Measurements from ENCODE around the gene EEPD1. TPM values are rescaled to one million over a fixed set of nuclear protein-coding genes. Genes with fewer than 3 reads are reported as not detected.

EEPD1 gene
- total RNA-seq (0.23 and 0.42 TPM in 2 replicates), polyA plus RNA-seq (0.13 and 0.40 TPM in 2 replicates), polyA minus RNA-seq (0.46 and 0.47 TPM in 2 replicates), Bru-seq, nascent RNA (percentile 24 among the genes with signal in this experiment), BruChase-seq, experiment 1, labeled RNA remaining after a 6-hour chase (percentile 20 among the genes with signal in this experiment), BruChase-seq, experiment 2, labeled RNA remaining after a 2-hour chase (percentile 23 among the genes with signal in this experiment)
- 0.25 and 0.38 TPM in 2 replicates for polyA plus RNA-seq (2011; cell fraction: cytosol; rRNA removed)
- 0.17 and 1.3 TPM in 2 replicates for polyA plus RNA-seq (2011; cell fraction: nucleus; rRNA removed)
- 0.24 TPM in 1 of 2 replicates, not detected in the other for polyA plus RNA-seq (2012)
- polyA minus RNA-seq (2011; cell fraction: cytosol; rRNA and poly(A)+ RNA removed): 0.82 TPM
- 0.43 and 0.58 TPM in 2 replicates for polyA minus RNA-seq (2011; cell fraction: nucleus; rRNA and poly(A)+ RNA removed)
- long read RNA-seq: 0 reads

DNA sequence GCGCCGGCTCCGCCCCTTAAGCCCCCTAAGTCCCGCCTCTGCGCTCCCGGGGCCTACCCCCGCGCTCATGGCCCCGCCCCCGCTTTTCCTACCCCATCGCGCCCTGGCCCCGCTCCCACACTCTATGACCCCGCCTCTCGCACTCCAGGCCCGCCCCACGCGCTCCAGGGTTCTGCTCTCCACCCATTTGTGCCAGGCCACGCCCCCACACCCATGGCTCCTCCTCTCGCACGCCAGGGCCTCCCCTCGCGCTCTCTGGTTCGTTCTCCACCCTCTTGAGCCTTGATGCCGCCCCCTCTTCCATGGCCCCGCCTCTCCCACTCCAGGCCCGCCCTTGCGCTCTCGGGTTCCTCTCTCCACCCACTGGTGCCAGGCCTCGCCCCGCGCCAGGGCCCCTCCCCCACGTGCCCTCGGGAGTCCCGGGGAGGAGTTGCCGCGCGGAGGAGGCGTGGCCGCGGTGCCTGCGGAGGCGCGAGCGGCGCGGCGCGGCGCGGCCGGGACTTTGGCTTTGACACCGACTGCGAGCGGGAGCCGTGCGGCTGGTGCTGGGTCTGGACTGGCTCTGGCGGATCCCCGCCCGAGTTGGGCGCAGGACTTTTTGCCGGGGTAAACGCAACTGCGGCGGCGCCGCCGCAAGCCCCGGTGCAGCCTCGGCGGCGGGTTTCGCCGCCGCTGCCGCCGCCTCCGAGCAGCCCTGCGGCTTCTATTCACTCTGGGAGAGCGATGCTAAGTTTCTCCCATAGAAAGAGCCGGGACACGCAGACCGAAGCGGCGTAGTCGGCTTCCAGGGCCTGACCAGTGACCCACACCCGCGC lies at the start of gene EEPD1:
Gene EEPD1 (plus strand): TSS at position 499 of the 815 bp plus-strand sequence. CDS start 1,071 bp downstream, outside the sequence.
- Histone ChIP-seq H3K9me3 (replicated peaks; ENCODE audit: control insufficient read depth, insufficient read depth, low read length) (no peaks in the 10 kb centered on the region), H3K4me2 (ENCODE audit: insufficient read depth, low read length) (peak within 1 kb of the TSS; percentile 66), H3K9ac (replicated peaks; ENCODE audit: extremely low read depth, insufficient read depth, low read length) (peak within 1 kb of the TSS; percentile 46), H3K4me3 (replicated peaks in 1 of 3; ENCODE audit: insufficient read depth in 1 of 3, low read depth in 1 of 3, low read length in 3 of 3) (peak within 1 kb of the TSS; percentile 51 to 60 (median 57)), H3K27ac (ENCODE audit: insufficient read depth, low read depth, low read length) (no peak within 1 kb of the TSS), H2AFZ (ENCODE audit: low read depth, low read length) (peak within 1 kb of the TSS; percentile 89), H3K27me3 (ENCODE audit: control insufficient read depth in 2 of 2, insufficient read depth in 2 of 2, low read length in 2 of 2) (peaks cover 0 to 3% of the 10 kb centered on the region in 2 experiments), H3K79me2 (ENCODE audit: control insufficient read depth, insufficient read depth, low read length) (no peaks in the 10 kb centered on the region), H3K9me1 (replicated peaks; ENCODE audit: control insufficient read depth, extremely low read depth, insufficient read depth, low read length) (no peaks in the 10 kb centered on the region), H3K36me3 (ENCODE audit: control insufficient read depth in 2 of 2, extremely low read depth in 1 of 2, insufficient read depth in 2 of 2, low read length in 2 of 2) (no peaks in the 10 kb centered on the region), H4K20me1 (replicated peaks; ENCODE audit: control insufficient read depth, extremely low read depth, insufficient read depth, low read length) (no peaks in the 10 kb centered on the region), H3K4me1 (ENCODE audit: control insufficient read depth, extremely low read depth, insufficient read depth, low read length) (peaks cover 4% of the 10 kb centered on the region)
- POLR2A ChIA-PET: no interaction called here
- intact Hi-C loops (cut with micrococcal nuclease): loop anchor here (1.0 kb wide), 3 partner anchors 25 to 138 kb away; no protein-coding TSS in a partner anchor
- FAIRE-seq (peak; percentile 98), DNase-seq (ENCODE audit: low read depth, low spot score) (peak; percentile 99)
- no TSS peak for BruUV-seq (replicated peaks)
- CTCF ChIA-PET: interaction anchor here (0.5 kb wide), 1 partner anchor 889 kb away, joined by 3 read pairs; no protein-coding TSS in a partner anchor
- dilution Hi-C loops (cut with MboI; ENCODE audit: extremely low pct_ligation_motif_present, low sequenced_read_pairs): no loop called here
- no peak for TF ChIP-seq POLR2A (IDR thresholded peaks at IDR 0.05; ENCODE audit: low read depth, low read length)
- TF ChIP-seq, protein P1, sequence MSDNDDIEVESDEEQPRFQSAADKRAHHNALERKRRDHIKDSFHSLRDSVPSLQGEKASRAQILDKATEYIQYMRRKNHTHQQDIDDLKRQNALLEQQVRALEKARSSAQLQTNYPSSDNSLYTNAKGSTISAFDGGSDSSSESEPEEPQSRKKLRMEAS (IDR thresholded peaks at IDR 0.05; ENCODE audit: insufficient read depth, insufficient read length): peak; percentile 47
- TF ChIP-seq JUN (IDR thresholded peaks at IDR 0.05; ENCODE audit: borderline replicate concordance, insufficient read depth, insufficient read length, low read depth): no peak
- no peak for TF ChIP-seq MYC (IDR thresholded peaks at IDR 0.05; ENCODE audit: low read depth, low read length)
